Prostate gland (tissue), 2 donors: ENCODE measurements around the gene DNAL4. TPM values are rescaled to one million over a fixed set of nuclear protein-coding genes. Genes with fewer than 3 reads are reported as not detected.

Experiments used
- DNase-seq: peaks from one replicate; pipeline ENCODE4 v3.0.0-alpha.2; 2019; ENCODE audit warnings: low spot score
- H3K27ac ChIP-seq, 2 donors: fragments of 200-600 bp; sonication (generic); 2 replicates each; pipeline ENCODE4 v1.5.1; 2017 to 2019
- H3K27me3 ChIP-seq: fragments of 200-600 bp; sonication (generic); replicated peaks from 2 replicates; pipeline ENCODE4 v1.5.1; 2019; ENCODE audit not compliant: insufficient read depth
- H3K36me3 ChIP-seq, 2 donors: fragments of 200-600 bp; sonication (generic); 1 replicate in 1 of 2; 2 replicates in 1 of 2; pipeline versions ENCODE4 v1.5.1 to v1.8.1; 2017 to 2019
- H3K4me1 ChIP-seq: fragments of 200-600 bp; sonication (generic); replicated peaks from 2 replicates; pipeline ENCODE4 v1.5.1; 2019
- H3K4me3 ChIP-seq, 2 donors: fragments of 200-600 bp; sonication (generic); 2 replicates each; pipeline ENCODE4 v1.5.1; 2017 to 2019
- H3K9me3 ChIP-seq: fragments of 200-600 bp; sonication (generic); 2 replicates; pipeline ENCODE4 v1.5.1; 2017
- CTCF ChIP-seq, 4 experiments: fragments of 200-600 bp in 2 of 4; fragments of 450-650 bp in 2 of 4; sonication (generic) in 2 of 4; IDR thresholded peaks; 1 replicate in 3 of 4; 2 replicates in 1 of 4; pipeline ENCODE4 v1.5.1; 2016 to 2019; ENCODE audit warnings: antibody characterized with exemption in 4 of 4, mild to moderate bottlenecking in 2 of 4, moderate library complexity in 2 of 4
- POLR2A ChIP-seq: fragments of 450-650 bp; IDR thresholded peaks from one replicate; pipeline ENCODE4 v1.6.1; 2016; ENCODE audit warnings: antibody characterized with exemption, mild to moderate bottlenecking
- POLR2AphosphoS5 ChIP-seq: sonication (generic); formaldehyde crosslinking; IDR thresholded peaks from one replicate; pipeline ENCODE4 v1.6.1; 2017; ENCODE audit warnings: antibody characterized with exemption
- WGBS: methylation state at CpG from one replicate; pipeline ENCODE4 v1.1.5; 2018; 5-methylcytosine and 5-hydroxymethylcytosine counted together
- intact Hi-C: fragments of 100-400 bp; cut with DNase I; formaldehyde crosslinking; loops from one replicate; pipeline ENCODE4 v1.14.2; 2022
- total RNA-seq, 2 donors: library from RNA; depleted of rRNA; stranded (reverse); fragments of >200 nt; gene quantifications; one replicate each; pipeline ENCODE4 v1.1.0, GENCODE V29; 2016

The DNAL4 gene
- total RNA-seq, 2 donors from 2014 or later = 36.9 to 41.8 TPM

- intact Hi-C loops = no loop called here
- WGBS = 90% methylated on average over 15 of the region's 15 CpGs
- H3K4me1 ChIP-seq = no peaks in the 10 kb centered on the region
- no peak overlapping the region for H3K27ac ChIP-seq
- H3K4me3 ChIP-seq = no peak overlapping the region
- no peaks in the 10 kb centered on the region for H3K27me3 ChIP-seq
- TF ChIP-seq POLR2AphosphoS5 (no peak), POLR2A (no peak), CTCF (IDR thresholded peaks at IDR 0.05) (no peak)
- H3K36me3 ChIP-seq = peaks cover 0 to 7% of the 10 kb centered on the region in 2 donors
- DNase-seq = no peak
- no peaks in the 10 kb centered on the region for H3K9me3 ChIP-seq
Measured at GRCh38 chr22:38784035-38784434, 9.9 kb downstream of the DNAL4 start.

GRCh38 chr22:38783095-38783615 lies 10.8 kb downstream of the DNAL4 start:
- WGBS = 45% methylated on average over 14 of the region's 14 CpGs
- Histone ChIP-seq H3K4me3 (no peak overlapping the region), H3K9me3 (no peaks in the 10 kb centered on the region), H3K36me3 (peaks cover 0 to 7% of the 10 kb centered on the region in 2 donors), H3K27ac (no peak overlapping the region), H3K4me1 (no peaks in the 10 kb centered on the region), H3K27me3 (no peaks in the 10 kb centered on the region)
- no peak for TF ChIP-seq CTCF (IDR thresholded peaks at IDR 0.05)
- no peak for TF ChIP-seq POLR2A
- no peak for TF ChIP-seq POLR2AphosphoS5
- intact Hi-C loops = no loop called here
- DNase-seq = no peak

- Histone ChIP-seq H3K4me1 (no peaks in the 10 kb centered on the region), H3K36me3 (peaks cover 0 to 7% of the 10 kb centered on the region in 2 donors), H3K27me3 (no peaks in the 10 kb centered on the region), H3K9me3 (no peaks in the 10 kb centered on the region), H3K27ac (no peak overlapping the region), H3K4me3 (no peak overlapping the region)
- intact Hi-C loops = no loop called here
- WGBS = 54% methylated on average over 13 of the region's 13 CpGs
- TF ChIP-seq POLR2AphosphoS5 = no peak
- TF ChIP-seq POLR2A = no peak
- TF ChIP-seq CTCF (IDR thresholded peaks at IDR 0.05) = no peak
- no peak for DNase-seq
Measured at GRCh38 chr22:38782402-38783094, 11.4 kb downstream of the DNAL4 start.

GRCh38 chr22:38781033-38781432 lies 12.9 kb downstream of the DNAL4 start:
- no peaks in the 10 kb centered on the region for H3K9me3 ChIP-seq
- DNase-seq = no peak
- no peak overlapping the region for H3K27ac ChIP-seq
- H3K27me3 ChIP-seq = no peaks in the 10 kb centered on the region
- 81% methylated on average over 13 of the region's 13 CpGs for WGBS
- intact Hi-C loops = no loop called here
- no peak overlapping the region for H3K4me3 ChIP-seq
- no peak for TF ChIP-seq POLR2AphosphoS5
- no peak for TF ChIP-seq CTCF (IDR thresholded peaks at IDR 0.05)
- TF ChIP-seq POLR2A = no peak
- no peaks in the 10 kb centered on the region for H3K4me1 ChIP-seq
- H3K36me3 ChIP-seq = peaks cover 0 to 7% of the 10 kb centered on the region in 2 donors
